GM21360 (cell line): ENCODE data around the gene TPTE2.
A peak's percentile ranks its signal among the peaks of the same experiment; 100 is the strongest.
"Not testable (repeated sequence)": the region's sequence is repeated elsewhere in the genome, so short reads cannot be mapped to it uniquely, and the experiment has no call there.

Experiments used
- ATAC-seq: cut with Tn5 transposase; IDR thresholded peaks from one replicate; pipeline ENCODE4 v1.9.1; 2021; ENCODE audit warnings: mild to moderate bottlenecking, moderate library complexity; ENCODE audit not compliant: unreplicated experiment

Gene TPTE2

GRCh38 chr13:19567820-19568534 is 6.6 kb upstream of the TPTE2 start:
- ATAC-seq: peak; percentile 75

GRCh38 chr13:19561585-19561984 is 253 bp upstream of the TPTE2 start:
- no peak for ATAC-seq

GRCh38 chr13:19560672-19561071 is 660 bp downstream of the TPTE2 start:
- not testable (repeated sequence) for ATAC-seq

GRCh38 chr13:19559739-19560138 is 1.6 kb downstream of the TPTE2 start:
- not testable (repeated sequence) for ATAC-seq

GRCh38 chr13:19557287-19557686 is 4.0 kb downstream of the TPTE2 start:
- ATAC-seq: not testable (repeated sequence)

GRCh38 chr13:19549245-19549644 is 12.1 kb downstream of the TPTE2 start:
- not testable (repeated sequence) for ATAC-seq

- not testable (repeated sequence) for ATAC-seq
These were observed 35.7 kb downstream of the TPTE2 start for GRCh38 chr13:19525634-19526033.

- ATAC-seq: no peak
These were observed 42.3 kb downstream of the TPTE2 start for GRCh38 chr13:19519049-19519448.

- ATAC-seq: not testable (repeated sequence)
These were observed 53.7 kb downstream of the TPTE2 start for GRCh38 chr13:19507623-19508022.

GRCh38 chr13:19460126-19460525 is 101.2 kb downstream of the TPTE2 start:
- ATAC-seq: not testable (repeated sequence)

- ATAC-seq: not testable (repeated sequence)
These were observed 122.2 kb downstream of the TPTE2 start for GRCh38 chr13:19439056-19439686.

- ATAC-seq: not testable (repeated sequence)
These were observed 123.6 kb downstream of the TPTE2 start for GRCh38 chr13:19437780-19438179.

GRCh38 chr13:19422236-19422635 is 139.1 kb downstream of the TPTE2 start:
- not testable (repeated sequence) for ATAC-seq

GRCh38 chr13:19412494-19412893 is 148.8 kb downstream of the TPTE2 start:
- ATAC-seq: not testable (repeated sequence)

GRCh38 chr13:19382746-19383511 is 178.4 kb downstream of the TPTE2 start:
- not testable (repeated sequence) for ATAC-seq

- ATAC-seq: no peak
These were observed 179.2 kb downstream of the TPTE2 start for GRCh38 chr13:19382111-19382510.
